Sigmoid colon (tissue), 7 donors: Measurements from ENCODE around the gene BCR. TPM values are rescaled to one million over a fixed set of nuclear protein-coding genes. Genes with fewer than 3 reads are reported as not detected.

ENCODE experiments used
- DNase-seq: peaks from one replicate; pipeline ENCODE4 v3.0.0-alpha.2; 2019
- H3K27ac ChIP-seq, 4 donors: fragments of 200-600 bp; sonication (generic); one replicate each; pipeline ENCODE4 v1.5.1; 2016 to 2019; ENCODE audit warnings: mild to moderate bottlenecking in 1 of 4
- H3K27me3 ChIP-seq, 3 donors: fragments of 200-600 bp; sonication (generic); one replicate each; pipeline ENCODE4 v1.5.1; 2019; ENCODE audit warnings: mild to moderate bottlenecking in 1 of 3
- H3K36me3 ChIP-seq, 4 donors: fragments of 200-600 bp; sonication (generic); one replicate each; pipeline ENCODE4 v1.5.1; 2016 to 2019
- H3K4me1 ChIP-seq, 4 donors: fragments of 200-600 bp; sonication (generic); one replicate each; pipeline ENCODE4 v1.5.1; 2017 to 2019
- H3K4me3 ChIP-seq, 4 donors: fragments of 200-600 bp; sonication (generic); one replicate each; pipeline ENCODE4 v1.5.1; 2017 to 2019; ENCODE audit warnings: mild to moderate bottlenecking in 2 of 4, moderate library complexity in 1 of 4
- H3K9me3 ChIP-seq, 4 donors: fragments of 200-600 bp in 3 of 4; sonication (generic) in 3 of 4; one replicate each; pipeline versions ENCODE4 v1.5.1 to v1.6.1; 2013 to 2019
- EP300 ChIP-seq, 4 donors: sonication (generic); formaldehyde crosslinking; IDR thresholded peaks; one replicate each; pipeline ENCODE4 v1.6.1; 2017; ENCODE audit warnings: antibody characterized with exemption in 4 of 4
- POLR2A ChIP-seq, 2 donors: fragments of 450-650 bp; IDR thresholded peaks; one replicate each; pipeline ENCODE4 v1.6.1; 2016; ENCODE audit warnings: antibody characterized with exemption in 2 of 2, mild to moderate bottlenecking in 2 of 2, moderate library complexity in 2 of 2
- POLR2AphosphoS5 ChIP-seq, 4 donors: sonication (generic); formaldehyde crosslinking; IDR thresholded peaks; one replicate each; pipeline ENCODE4 v1.6.1; 2017; ENCODE audit warnings: antibody characterized with exemption in 4 of 4
- WGBS, 2 donors: extraction: QIAGEN DNeasy Blood & Tissue Kit; methylation state at CpG; one replicate each; pipeline ENCODE4 v1.1.7; 2013; 5-methylcytosine and 5-hydroxymethylcytosine counted together
- intact Hi-C: fragments of 100-400 bp; cut with DNase I; formaldehyde crosslinking; loops from one replicate; pipeline ENCODE4 v1.15.1; 2023
- polyA plus RNA-seq, 3 donors: library from polyadenylated mRNA; stranded (reverse); fragments of 200-250 nt; gene quantifications; one replicate each; pipeline ENCODE4 v1.2.3, GENCODE V29; 2013
- total RNA-seq, 4 donors: library from RNA; depleted of rRNA; stranded (reverse); fragments of >200 nt; gene quantifications; one replicate each; pipeline ENCODE4 v1.1.0, GENCODE V29; 2016
- TF ChIP-seq, protein P1 (sequence below), 4 experiments: fragments of 450-650 bp in 3 of 4; fragments of 200-600 bp in 1 of 4; IDR thresholded peaks; one replicate each; pipeline ENCODE4 v1.5.1; 2016 to 2019; ENCODE audit warnings: antibody characterized with exemption in 4 of 4, mild to moderate bottlenecking in 3 of 4, moderate library complexity in 2 of 4
- donor health status: healthy with polysubstance abuse.
- donor health status: Bipolar disorder and iron deficiency.
- donor health status: healthy.

The BCR gene
- total and polyA plus RNA-seq, 7 donors: 10.8 to 39.9 (median 17.5) TPM

DNA sequence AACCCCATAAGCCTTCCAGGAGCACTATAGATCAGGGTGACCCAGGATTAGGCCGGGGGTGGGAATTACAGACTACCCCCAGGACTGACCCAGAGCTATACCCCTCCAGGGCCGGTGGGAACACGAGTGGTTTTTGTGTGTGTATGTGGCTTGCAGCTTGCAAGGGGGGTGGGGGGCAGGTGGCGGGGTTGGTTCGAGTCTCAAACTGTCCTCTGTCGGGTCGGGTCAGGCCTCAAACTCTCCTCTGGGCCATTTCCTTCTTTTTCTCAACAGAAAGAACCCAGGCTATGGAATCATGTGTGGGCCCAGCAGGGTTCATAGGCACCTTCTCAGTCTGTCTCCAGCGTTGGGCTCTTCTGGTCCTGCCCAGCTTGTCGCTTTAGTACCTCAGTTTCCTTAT lies 58.4 kb downstream of the BCR start:
- 92 to 94% methylated on average over 9 of the region's 9 CpGs for WGBS, 2 donors
- Histone ChIP-seq H3K27me3 (no peaks in the 10 kb centered on the region), H3K27ac (no peak overlapping the region), H3K36me3 (no peaks in the 10 kb centered on the region), H3K4me1 (peaks cover 0 to 37% (median 29%) of the 10 kb centered on the region in 4 donors), H3K4me3 (no peak overlapping the region), H3K9me3 (no peaks in the 10 kb centered on the region)
- TF ChIP-seq, protein P1, sequence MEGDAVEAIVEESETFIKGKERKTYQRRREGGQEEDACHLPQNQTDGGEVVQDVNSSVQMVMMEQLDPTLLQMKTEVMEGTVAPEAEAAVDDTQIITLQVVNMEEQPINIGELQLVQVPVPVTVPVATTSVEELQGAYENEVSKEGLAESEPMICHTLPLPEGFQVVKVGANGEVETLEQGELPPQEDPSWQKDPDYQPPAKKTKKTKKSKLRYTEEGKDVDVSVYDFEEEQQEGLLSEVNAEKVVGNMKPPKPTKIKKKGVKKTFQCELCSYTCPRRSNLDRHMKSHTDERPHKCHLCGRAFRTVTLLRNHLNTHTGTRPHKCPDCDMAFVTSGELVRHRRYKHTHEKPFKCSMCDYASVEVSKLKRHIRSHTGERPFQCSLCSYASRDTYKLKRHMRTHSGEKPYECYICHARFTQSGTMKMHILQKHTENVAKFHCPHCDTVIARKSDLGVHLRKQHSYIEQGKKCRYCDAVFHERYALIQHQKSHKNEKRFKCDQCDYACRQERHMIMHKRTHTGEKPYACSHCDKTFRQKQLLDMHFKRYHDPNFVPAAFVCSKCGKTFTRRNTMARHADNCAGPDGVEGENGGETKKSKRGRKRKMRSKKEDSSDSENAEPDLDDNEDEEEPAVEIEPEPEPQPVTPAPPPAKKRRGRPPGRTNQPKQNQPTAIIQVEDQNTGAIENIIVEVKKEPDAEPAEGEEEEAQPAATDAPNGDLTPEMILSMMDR (IDR thresholded peaks at IDR 0.05): no peak
- TF ChIP-seq POLR2A (IDR thresholded peaks at IDR 0.05) (no peak), EP300 (IDR thresholded peaks at IDR 0.05) (no peak), POLR2AphosphoS5 (IDR thresholded peaks at IDR 0.05) (no peak)
- intact Hi-C loops: no loop called here
- DNase-seq: no peak

DNA sequence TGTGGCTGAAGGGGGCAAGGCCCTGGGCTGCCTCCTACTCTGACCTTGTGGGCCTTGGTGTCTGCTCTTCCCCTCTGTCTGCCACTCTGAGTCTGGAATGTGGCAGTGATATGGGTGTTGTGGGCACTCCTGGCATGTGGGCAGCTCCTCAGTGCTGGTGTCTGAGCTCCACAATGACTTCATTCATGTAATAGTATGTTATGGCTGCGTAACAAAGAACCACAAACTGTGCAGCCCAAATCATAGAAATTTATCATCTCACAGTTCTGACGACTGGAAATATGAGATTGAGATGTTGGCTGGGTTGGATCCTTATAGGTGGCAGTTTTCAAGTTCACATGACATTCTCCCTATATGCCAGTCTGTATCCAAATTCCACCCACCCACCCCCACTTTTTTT lies 59.1 kb downstream of the BCR start:
- Histone ChIP-seq H3K4me1 (peaks cover 0 to 34% (median 25%) of the 10 kb centered on the region in 4 donors), H3K36me3 (no peaks in the 10 kb centered on the region), H3K4me3 (no peak overlapping the region), H3K27ac (no peak overlapping the region), H3K9me3 (no peaks in the 10 kb centered on the region), H3K27me3 (no peaks in the 10 kb centered on the region)
- TF ChIP-seq POLR2AphosphoS5 (IDR thresholded peaks at IDR 0.05) (no peak), POLR2A (IDR thresholded peaks at IDR 0.05) (no peak), EP300 (IDR thresholded peaks at IDR 0.05) (no peak)
- TF ChIP-seq, protein P1 (IDR thresholded peaks at IDR 0.05): no peak
- intact Hi-C loops: no loop called here
- DNase-seq: no peak
- 95 to 99% methylated on average over 2 of the region's 2 CpGs for WGBS, 2 donors

DNA sequence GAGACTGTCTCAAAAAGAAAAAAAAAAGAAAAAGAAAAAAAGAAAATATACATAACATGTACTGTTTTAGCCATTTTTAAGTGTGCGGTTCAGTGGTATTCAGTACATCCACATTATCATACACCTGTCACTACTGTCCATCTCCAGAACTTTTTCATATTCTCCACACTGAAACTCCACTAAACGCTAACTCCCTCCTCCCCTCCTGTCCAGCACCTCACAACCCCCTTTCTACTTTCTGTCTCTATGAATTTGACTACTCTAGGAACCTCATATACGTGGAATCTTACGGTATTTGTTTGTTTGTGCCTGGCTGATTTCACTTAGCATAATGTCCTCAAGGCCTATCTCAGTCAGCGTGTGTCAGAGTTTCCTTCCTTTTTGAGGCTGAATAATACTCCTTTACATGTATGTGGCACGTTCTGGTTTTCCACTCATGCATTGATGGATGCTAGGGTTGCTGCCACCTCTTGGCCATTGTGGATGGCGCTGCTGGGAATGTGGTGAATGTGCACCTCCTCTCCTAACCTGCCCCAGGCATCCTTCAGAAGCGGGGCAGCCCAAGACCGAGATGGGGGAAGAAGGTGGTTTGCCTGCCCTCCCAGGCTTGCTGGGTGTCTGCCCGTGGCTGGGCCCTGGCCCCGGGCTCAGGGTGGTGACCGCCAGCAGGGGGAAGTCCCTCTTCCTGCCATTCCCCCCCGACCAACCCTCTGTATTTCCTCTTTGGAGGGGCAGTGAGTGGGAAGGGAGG lies 60.5 kb downstream of the BCR start:
- peaks cover 0 to 40% (median 34%) of the 10 kb centered on the region in 4 donors for H3K4me1 ChIP-seq
- H3K36me3 ChIP-seq: no peaks in the 10 kb centered on the region
- H3K4me3 ChIP-seq: no peak overlapping the region
- no peaks in the 10 kb centered on the region for H3K27me3 ChIP-seq
- H3K27ac ChIP-seq: no peak overlapping the region
- TF ChIP-seq, protein P1 (IDR thresholded peaks at IDR 0.05): no peak
- TF ChIP-seq POLR2A (IDR thresholded peaks at IDR 0.05): no peak
- no peak for TF ChIP-seq POLR2AphosphoS5 (IDR thresholded peaks at IDR 0.05)
- no peak for DNase-seq
- no peaks in the 10 kb centered on the region for H3K9me3 ChIP-seq
- WGBS, 2 donors: 70 to 76% methylated on average over 13 of the region's 13 CpGs
- intact Hi-C loops: no loop called here

DNA sequence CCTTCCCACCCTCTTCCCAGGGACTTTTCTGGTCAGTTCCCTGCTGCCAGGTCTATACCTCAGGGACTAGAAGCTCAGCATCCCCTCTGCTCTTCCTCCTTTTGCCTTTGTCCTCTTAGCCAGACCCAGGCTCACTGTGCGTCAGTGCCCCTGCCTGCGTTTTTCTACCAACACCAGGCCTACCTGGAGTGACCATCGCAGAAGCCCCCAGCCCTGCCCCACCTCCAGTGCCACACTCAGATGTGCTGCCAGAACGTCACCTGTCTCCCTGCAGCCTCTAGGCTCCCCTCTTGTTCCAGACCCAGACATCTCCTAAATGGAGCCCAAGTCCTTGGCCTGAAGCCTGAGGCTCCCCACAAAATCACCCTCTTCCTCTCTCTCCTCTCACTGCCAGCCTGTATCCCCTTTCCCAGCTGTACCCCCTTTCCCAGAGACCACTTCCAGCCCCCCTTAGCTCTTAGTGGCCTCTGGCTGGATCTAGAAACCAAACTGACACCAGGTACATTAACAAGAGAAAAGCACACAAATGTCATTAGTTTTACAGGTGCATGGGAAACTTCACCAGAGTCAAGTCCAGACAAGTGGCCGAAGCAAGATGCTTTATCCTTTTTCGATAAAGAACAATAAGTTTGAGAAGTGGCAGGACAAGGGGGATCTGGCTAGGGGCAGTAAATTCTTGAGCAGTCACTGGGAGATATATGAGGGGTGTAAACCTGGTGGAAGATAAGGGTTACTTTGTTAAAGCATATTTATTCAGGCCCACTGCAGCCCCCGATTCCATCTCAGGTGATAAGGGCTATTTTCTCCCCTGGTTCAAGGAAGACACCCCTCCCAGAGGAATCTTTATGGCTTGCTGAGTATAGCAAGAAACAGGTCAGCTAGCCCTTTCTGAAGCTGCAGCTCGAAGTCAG lies 61.5 kb downstream of the BCR start:
- Histone ChIP-seq H3K9me3 (no peaks in the 10 kb centered on the region), H3K4me1 (peaks cover 0 to 34% (median 27%) of the 10 kb centered on the region in 4 donors), H3K27ac (no peak overlapping the region), H3K27me3 (no peaks in the 10 kb centered on the region), H3K36me3 (no peaks in the 10 kb centered on the region), H3K4me3 (no peak overlapping the region)
- TF ChIP-seq EP300 (IDR thresholded peaks at IDR 0.05) (no peak), POLR2AphosphoS5 (IDR thresholded peaks at IDR 0.05) (no peak), POLR2A (IDR thresholded peaks at IDR 0.05) (no peak)
- TF ChIP-seq, protein P1 (IDR thresholded peaks at IDR 0.05): no peak
- 71 to 83% methylated on average over 8 of the region's 8 CpGs for WGBS, 2 donors
- no peak for DNase-seq
- intact Hi-C loops: no loop called here
